PC-9 (cell line): ENCODE data around the gene COA3.

Source experiments
- EZH2 ChIP-seq: fragments of 200-600 bp; sonication (generic); IDR thresholded peaks from 2 replicates; pipeline ENCODE4 v1.8.0; 2017; ENCODE audit warnings: antibody characterized with exemption, low read depth
- TF ChIP-seq, protein P1 (sequence below): fragments of 200-600 bp; sonication (generic); conservative IDR thresholded peaks from 2 replicates; pipeline ENCODE4 v1.6.1; 2017; ENCODE audit warnings: mixed run types, antibody characterized with exemption, mild to moderate bottlenecking, moderate library complexity

DNA sequence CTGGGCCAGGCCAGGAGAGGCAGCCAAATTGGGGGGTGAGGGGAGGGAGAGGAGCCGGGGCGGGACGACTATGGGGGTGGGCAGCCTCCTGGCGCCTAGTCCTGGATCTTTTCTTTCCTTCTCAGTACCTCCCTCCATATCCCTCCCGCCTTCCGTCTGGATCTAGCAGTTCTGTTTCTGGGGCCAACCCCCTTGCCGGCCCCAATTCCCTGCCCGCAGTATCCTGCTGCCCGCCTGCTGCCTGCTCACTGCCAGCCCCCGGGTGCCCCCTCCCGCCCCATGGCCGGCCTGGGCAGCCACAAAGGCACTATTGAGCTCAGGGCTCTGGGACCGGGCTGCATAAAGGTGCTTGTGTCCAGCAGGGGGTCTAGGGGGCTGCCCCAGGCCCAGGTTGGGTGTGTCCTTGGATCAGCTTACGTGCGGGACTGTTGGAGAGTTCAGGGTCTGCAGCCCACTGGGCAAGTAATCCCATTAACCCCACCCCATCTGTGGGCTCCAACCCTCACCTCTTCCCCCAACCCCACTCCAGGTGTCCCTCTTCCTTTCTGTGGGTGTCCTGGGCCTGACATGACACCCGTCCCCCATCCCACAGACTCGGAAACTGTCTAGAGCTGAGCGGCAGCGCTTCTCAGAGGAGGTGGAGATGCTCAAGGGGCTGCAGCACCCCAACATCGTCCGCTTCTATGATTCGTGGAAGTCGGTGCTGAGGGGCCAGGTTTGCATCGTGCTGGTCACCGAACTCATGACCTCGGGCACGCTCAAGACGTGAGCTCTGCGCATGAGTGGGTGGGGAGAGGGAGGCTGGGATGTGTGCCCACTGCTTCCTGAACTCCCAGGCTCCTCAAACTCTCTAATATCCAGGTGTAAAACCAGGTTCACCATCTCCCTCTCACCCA is 16.1 kb downstream of the COA3 start:
- TF ChIP-seq, protein P1, sequence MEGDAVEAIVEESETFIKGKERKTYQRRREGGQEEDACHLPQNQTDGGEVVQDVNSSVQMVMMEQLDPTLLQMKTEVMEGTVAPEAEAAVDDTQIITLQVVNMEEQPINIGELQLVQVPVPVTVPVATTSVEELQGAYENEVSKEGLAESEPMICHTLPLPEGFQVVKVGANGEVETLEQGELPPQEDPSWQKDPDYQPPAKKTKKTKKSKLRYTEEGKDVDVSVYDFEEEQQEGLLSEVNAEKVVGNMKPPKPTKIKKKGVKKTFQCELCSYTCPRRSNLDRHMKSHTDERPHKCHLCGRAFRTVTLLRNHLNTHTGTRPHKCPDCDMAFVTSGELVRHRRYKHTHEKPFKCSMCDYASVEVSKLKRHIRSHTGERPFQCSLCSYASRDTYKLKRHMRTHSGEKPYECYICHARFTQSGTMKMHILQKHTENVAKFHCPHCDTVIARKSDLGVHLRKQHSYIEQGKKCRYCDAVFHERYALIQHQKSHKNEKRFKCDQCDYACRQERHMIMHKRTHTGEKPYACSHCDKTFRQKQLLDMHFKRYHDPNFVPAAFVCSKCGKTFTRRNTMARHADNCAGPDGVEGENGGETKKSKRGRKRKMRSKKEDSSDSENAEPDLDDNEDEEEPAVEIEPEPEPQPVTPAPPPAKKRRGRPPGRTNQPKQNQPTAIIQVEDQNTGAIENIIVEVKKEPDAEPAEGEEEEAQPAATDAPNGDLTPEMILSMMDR: no peak
- no peak for TF ChIP-seq EZH2
